Glomerular visceral epithelial cell (primary cell): ENCODE results near the gene ATP2B2.

Source experiments
- DNase-seq: peaks from one replicate; pipeline ENCODE4 v3.0.0-alpha.2; 2016; ENCODE audit errors: extremely low spot score

The ATP2B2 gene

GRCh38 chr3:10448544-10448943 is 56.8 kb downstream of the ATP2B2 start:
- no peak for DNase-seq

DNA sequence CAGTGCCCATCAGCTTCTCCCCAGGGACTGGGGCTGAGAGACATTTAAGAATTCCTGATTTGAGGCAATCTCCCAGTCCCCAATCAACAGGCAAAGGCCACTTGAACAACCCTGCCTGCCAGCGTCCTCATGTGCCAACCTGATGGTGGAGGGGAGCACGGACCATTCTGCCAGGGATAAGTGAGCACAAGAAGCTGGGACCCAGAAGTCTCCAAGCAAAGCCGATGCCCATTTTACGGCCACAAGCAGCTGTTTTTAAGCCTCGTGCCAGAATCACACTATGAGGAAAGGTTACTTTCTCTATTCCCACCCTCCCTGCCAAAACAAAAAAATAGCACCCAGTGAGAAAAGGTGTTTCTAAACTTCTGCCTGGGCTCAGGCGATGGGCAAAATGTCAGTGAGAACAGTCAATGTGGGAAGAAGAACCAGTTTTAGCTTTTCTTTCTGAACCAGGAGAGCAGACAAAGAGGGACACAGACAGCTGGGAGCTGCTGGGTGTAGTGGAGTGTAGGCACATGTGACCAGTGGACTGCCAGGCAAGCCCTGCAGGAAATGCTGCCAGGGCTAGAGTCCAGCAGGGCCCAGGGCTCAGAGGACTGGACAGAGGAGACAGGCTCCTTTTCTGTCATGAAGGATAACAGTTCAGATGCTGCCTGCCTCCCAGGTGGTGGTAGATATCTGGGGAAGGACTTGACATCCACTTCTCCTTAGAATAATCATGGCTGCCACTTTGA is 57.7 kb downstream of the ATP2B2 start:
- no peak for DNase-seq

GRCh38 chr3:10447110-10447509 is 58.3 kb downstream of the ATP2B2 start:
- no peak for DNase-seq

GRCh38 chr3:10445561-10446175 is 59.7 kb downstream of the ATP2B2 start:
- no peak for DNase-seq

GRCh38 chr3:10444511-10444910 is 60.9 kb downstream of the ATP2B2 start:
- DNase-seq: no peak

DNA sequence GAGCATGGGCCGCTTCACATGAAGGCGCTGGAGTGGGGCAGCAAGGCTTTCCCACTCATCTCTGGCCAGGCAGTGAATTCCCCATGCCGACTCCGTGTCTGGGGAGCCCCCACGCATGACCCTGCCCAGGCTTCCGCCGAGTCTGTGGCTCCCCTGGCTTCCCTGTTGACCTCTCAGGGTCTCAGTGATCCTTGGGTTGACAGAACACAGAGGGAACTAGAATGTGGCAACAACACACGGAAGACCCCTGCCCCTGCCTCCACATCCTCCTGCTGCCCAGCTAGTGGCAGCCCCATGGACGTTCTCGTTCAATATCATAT is 61.3 kb downstream of the ATP2B2 start:
- no peak for DNase-seq

GRCh38 chr3:10443272-10444109 is 61.9 kb downstream of the ATP2B2 start:
- DNase-seq: no peak

- DNase-seq: no peak
Measured at GRCh38 chr3:10442151-10442795, 63.1 kb downstream of the ATP2B2 start.

- DNase-seq: no peak
Measured at GRCh38 chr3:10440684-10441083, 64.7 kb downstream of the ATP2B2 start.

- no peak for DNase-seq
Measured at GRCh38 chr3:10438902-10439610, 66.3 kb downstream of the ATP2B2 start.

DNA sequence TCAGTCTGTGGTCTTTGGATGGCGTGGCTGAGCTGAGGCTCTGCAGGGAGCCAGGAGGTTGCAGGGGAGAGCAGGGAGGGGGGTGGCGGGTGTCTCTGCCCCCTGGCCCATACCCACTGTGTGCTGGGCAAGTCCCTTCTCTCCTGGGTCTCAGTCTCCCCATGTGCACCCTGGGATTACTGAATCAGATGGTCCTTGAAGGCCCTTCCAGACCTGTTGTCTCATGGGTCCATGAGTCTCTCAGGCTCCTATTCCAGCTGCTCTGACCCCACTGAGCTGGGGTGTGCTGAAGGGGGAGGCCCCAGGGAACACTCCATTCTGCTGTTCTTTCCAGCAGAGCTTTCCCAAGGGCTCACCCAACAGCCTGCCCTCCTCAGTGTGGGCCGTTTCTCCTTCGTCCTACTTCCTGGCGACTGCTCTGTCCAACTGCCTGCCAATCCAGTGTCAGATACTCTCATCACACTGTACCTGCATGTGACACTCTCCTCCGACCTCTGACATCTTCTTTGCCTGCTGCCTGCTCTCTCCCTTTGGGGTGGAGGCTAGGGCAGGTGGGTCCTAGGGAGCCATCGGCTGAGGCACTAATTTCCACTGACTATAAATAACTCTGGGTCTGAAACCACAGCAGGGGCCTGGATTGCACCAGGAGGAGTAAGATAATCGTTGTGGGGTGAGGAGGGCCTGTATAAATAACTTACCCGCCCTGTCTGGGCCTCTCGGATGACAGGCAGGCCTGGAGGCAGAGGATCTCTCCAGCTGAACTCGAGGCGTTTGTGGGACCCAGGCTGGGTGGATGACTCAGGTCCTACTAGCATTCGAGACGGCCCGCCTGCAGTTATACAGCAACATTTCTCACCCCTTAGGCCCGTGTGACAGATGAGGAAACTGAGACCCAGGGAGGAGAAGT is 67.1 kb downstream of the ATP2B2 start:
- DNase-seq: peak; percentile 13

DNA sequence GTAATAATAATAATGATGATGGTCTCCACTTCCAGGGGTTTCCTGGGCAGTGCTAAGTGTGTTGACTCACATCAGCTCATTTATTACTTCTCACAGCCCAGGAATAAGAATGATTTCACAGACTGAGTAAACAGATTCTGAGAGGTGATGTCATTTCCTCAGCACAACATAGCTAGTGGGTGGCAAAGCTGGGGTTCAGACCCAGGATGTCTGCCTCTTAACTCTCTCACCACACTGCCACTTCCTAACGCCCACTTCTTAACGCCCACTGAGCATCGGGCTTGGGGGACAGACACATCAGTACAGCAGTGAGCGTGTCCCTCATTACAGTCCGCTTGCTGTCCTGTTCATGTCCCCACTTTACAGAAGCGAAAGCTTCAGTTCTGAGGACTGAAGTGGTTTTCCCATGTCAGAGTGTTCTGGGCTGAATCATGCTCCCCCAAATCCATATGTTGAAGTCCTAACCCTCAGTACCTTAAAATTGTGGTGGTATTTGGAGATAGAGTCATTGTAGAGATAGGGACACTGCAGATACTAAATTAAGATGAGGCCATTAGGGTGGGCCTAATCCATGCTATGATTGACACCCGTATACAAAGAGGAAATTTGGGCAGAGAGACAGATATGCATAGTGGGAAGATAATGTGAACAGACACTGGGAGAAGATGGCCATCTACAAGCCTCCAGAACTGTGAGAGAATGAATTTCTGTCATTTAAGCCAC is 68.0 kb downstream of the ATP2B2 start:
- peak; percentile 37 for DNase-seq

DNA sequence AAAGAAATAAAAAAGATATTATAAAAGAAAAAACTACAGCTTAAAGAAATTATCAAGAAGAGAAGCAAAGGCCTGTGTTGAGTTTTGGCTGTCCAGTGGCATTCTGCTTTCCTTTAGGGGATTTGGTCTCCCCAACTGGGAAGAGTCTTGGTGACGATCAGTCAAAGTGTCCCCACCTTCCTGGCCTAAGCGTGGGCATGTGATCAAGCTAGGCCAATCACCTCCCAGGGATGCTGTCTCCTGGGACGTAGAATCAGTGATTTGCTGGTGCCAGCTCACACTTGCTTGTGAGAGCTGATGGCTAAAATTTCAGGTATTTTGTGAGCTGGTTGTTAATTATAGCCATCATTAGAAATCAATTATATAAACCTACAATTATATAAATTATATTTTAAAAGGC is 69.5 kb downstream of the ATP2B2 start:
- no peak for DNase-seq

- DNase-seq: no peak
Measured at GRCh38 chr3:10434938-10435336, 70.4 kb downstream of the ATP2B2 start.

DNA sequence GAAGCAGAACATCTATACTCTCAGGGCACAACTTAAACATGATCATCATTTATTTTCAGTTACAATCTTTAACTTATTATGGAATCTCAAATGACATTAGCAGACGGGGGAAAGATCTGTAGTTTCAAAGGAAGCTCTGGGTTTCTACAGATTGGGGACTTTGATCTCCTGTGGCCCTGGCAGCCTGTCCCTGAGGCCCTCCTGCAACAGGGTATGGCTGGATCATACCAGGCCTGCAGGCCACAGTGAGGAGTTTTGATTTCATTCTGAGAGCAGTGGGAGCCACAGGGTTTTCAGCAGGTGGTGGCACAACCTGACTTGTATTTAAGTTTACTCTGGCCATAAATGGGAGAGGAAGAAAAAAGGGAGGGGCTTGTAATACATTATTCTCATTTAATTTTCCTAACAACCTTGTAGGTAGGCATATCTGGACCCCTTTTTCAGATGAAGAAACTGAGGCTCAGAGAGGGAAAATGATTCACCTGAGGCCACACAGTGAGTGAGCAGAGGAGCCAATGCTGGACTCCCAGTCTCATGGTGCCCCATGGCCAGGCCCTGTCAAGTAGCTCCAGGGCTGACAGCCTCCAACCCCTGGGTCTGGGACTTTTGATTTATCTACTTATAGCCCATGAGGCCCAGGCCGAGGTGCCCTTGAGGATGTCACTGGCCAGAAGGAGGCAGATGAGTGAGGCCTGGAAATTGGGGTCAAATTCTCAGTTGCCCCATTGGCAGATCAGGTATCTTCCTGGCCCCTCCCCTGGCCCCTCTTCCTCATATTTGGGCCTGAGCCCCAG is 71.0 kb downstream of the ATP2B2 start:
- DNase-seq: no peak

GRCh38 chr3:10432931-10433330 is 72.5 kb downstream of the ATP2B2 start:
- no peak for DNase-seq

DNA sequence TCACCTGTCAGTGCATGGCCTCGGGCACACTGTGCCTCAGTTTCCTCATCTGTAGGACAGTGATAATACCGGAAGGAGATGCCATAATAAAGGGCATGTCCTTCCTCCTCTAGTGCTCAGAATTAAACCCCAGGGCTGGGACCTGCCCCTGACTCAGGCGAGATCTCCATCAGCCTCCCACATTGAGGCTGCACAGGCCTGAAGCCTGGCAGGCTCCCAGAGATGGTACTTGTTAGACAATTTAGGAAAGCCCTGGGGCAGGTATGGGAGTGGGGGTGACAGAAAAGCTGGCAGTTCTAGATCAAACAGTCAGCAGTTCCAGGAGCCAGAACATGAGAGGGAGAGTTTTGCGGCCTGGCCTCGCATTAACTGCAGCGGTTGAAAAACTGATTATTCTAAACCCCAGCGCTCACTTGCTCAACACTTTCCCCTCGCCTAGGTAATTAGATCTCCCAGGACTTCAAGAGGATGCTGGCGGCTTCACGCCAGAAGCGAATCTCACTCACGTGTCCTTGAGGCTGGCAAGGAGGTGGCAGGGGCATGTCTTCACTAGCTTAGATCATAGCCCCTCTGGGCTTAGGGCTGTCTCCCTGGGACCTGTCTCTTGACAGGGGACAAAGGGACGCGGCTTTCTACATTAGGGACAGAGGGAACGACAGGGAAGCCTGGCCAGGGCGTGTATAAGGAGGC is 73.1 kb downstream of the ATP2B2 start:
- DNase-seq: no peak

DNA sequence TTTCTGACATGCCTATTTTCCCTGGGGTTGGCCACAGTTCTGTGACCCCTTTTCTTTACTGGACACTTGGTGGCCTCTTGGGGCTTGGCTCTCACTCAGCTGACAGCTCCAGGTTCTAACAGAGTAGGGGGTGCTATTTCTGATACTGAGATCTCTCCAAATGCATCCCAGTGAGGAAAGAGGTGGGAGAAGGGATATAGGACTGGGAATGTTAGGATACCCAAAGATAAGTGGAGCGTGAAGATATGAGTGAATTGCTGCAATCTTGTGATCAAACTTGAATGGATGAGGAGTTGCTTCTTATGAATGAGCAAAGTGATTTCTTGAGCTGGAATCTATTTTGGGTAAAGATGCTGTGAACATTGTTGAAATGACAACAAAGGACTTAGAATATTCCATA is 74.6 kb downstream of the ATP2B2 start:
- DNase-seq: no peak
